HG02588 (cell line): ENCODE measurements around the gene EDEM1.
"Not testable (repeated sequence)": the region's sequence is repeated elsewhere in the genome, so short reads cannot be mapped to it uniquely, and the experiment has no call there.

Experiments used
- ATAC-seq: cut with Tn5 transposase; IDR thresholded peaks from one replicate; pipeline ENCODE4 v1.9.1; 2021; ENCODE audit warnings: mild to moderate bottlenecking, moderate library complexity; ENCODE audit not compliant: unreplicated experiment

EDEM1 gene

GRCh38 chr3:5172018-5172417, 15.5 kb upstream of the EDEM1 start:
- no peak for ATAC-seq

GRCh38 chr3:5179036-5179435, 8.5 kb upstream of the EDEM1 start:
- not testable (repeated sequence) for ATAC-seq

- peak; percentile 74 for ATAC-seq
These were observed 5.9 kb upstream of the EDEM1 start for GRCh38 chr3:5181469-5182141.

GRCh38 chr3:5183714-5184113, 3.8 kb upstream of the EDEM1 start:
- ATAC-seq, result not testable (repeated sequence)

- no peak for ATAC-seq
These were observed 3.0 kb upstream of the EDEM1 start for GRCh38 chr3:5184499-5184898.

- ATAC-seq, result no peak
These were observed 2.3 kb upstream of the EDEM1 start for GRCh38 chr3:5185093-5185673.

GRCh38 chr3:5186089-5186857, 1.2 kb upstream of the EDEM1 start:
- no peak for ATAC-seq

- no peak for ATAC-seq
These were observed 700 bp upstream of the EDEM1 start for GRCh38 chr3:5186858-5187155.

GRCh38 chr3:5187920-5188418, 462 bp downstream of the EDEM1 start:
- ATAC-seq, result peak; percentile 17

- ATAC-seq, result no peak
These were observed 1.1 kb downstream of the EDEM1 start for GRCh38 chr3:5188419-5189221.

- ATAC-seq, result no peak
These were observed 2.8 kb downstream of the EDEM1 start for GRCh38 chr3:5190147-5190791.

GRCh38 chr3:5191555-5192304, 4.2 kb downstream of the EDEM1 start:
- ATAC-seq, result no peak

- ATAC-seq, result no peak
These were observed 5.3 kb downstream of the EDEM1 start for GRCh38 chr3:5192571-5193365.

- no peak for ATAC-seq
These were observed 6.8 kb downstream of the EDEM1 start for GRCh38 chr3:5194341-5194740.

GRCh38 chr3:5194801-5195509, 7.4 kb downstream of the EDEM1 start:
- peak; percentile 34 for ATAC-seq

GRCh38 chr3:5195605-5196004, 8.1 kb downstream of the EDEM1 start:
- no peak for ATAC-seq

GRCh38 chr3:5197022-5197421, 9.5 kb downstream of the EDEM1 start:
- ATAC-seq, result no peak

GRCh38 chr3:5197470-5198312, 10.2 kb downstream of the EDEM1 start:
- peak; percentile 73 for ATAC-seq
